Smooth muscle cell (in vitro differentiated cells): ENCODE measurements around the gene TMEM145. TPM values are rescaled to one million over a fixed set of nuclear protein-coding genes. Genes with fewer than 3 reads are reported as not detected.

ENCODE experiments used
- DNase-seq: peaks from one replicate; lab custom pipeline; 2025; ENCODE audit not compliant: unreplicated experiment; lab: John Stamatoyannopoulos, UW
- H2AFZ ChIP-seq: fragments of 200-600 bp; sonication (generic); 2 replicates; pipeline ENCODE4 v1.6.0; 2016; ENCODE audit warnings: antibody characterized with exemption, low read depth, mild to moderate bottlenecking
- H3F3A ChIP-seq: fragments of 200-600 bp; sonication (generic); 2 replicates; pipeline ENCODE4 v1.6.0; 2017; ENCODE audit warnings: antibody characterized with exemption, low read depth
- H3K27ac ChIP-seq: fragments of 200-600 bp; sonication (generic); 2 replicates; pipeline ENCODE4 v1.5.1; 2016; ENCODE audit warnings: low read depth, mild to moderate bottlenecking
- H3K27me3 ChIP-seq: fragments of 200-600 bp; sonication (generic); 2 replicates; pipeline ENCODE4 v1.6.1; 2016; ENCODE audit warnings: low read depth, mild to moderate bottlenecking
- H3K36me3 ChIP-seq: fragments of 200-600 bp; sonication (generic); 2 replicates; pipeline ENCODE4 v1.5.1; 2016; ENCODE audit warnings: low read depth
- H3K4me1 ChIP-seq: fragments of 200-600 bp; sonication (generic); 2 replicates; pipeline ENCODE4 v1.5.1; 2016; ENCODE audit warnings: low read depth
- H3K4me2 ChIP-seq: fragments of 200-600 bp; sonication (generic); 2 replicates; pipeline ENCODE4 v1.6.0; 2016; ENCODE audit warnings: mild to moderate bottlenecking
- H3K4me3 ChIP-seq: fragments of 200-600 bp; sonication (generic); 2 replicates; pipeline ENCODE4 v1.5.1; 2016; ENCODE audit warnings: mild to moderate bottlenecking
- H3K79me2 ChIP-seq: fragments of 200-600 bp; sonication (generic); 2 replicates; pipeline ENCODE4 v1.6.0; 2016; ENCODE audit warnings: low read depth, mild to moderate bottlenecking
- H3K9ac ChIP-seq: fragments of 200-600 bp; sonication (generic); 2 replicates; pipeline ENCODE4 v1.6.0; 2016; ENCODE audit warnings: low read depth
- H3K9me3 ChIP-seq: fragments of 200-600 bp; sonication (generic); replicated peaks from 2 replicates; pipeline ENCODE4 v1.5.1; 2016; ENCODE audit warnings: low read depth
- H4K20me1 ChIP-seq: fragments of 200-600 bp; sonication (generic); 2 replicates; pipeline ENCODE4 v1.6.0; 2016; ENCODE audit warnings: low read depth
- WGBS: methylation state at CpG from one replicate; pipeline ENCODE4 v1.1.7; 2016; ENCODE audit warnings: low lambda C conversion rate; 5-methylcytosine and 5-hydroxymethylcytosine counted together
- polyA plus RNA-seq: library from polyadenylated mRNA; unstranded; fragments of >200 nt; fragmentation: Nextera tagmentation; extraction: Ambion mirVana; gene quantifications from 2 replicates; pipeline ENCODE4 v1.2.1, GENCODE V29; 2016
- total RNA-seq: library from RNA; depleted of rRNA; stranded (reverse); fragments of >200 nt; gene quantifications from 2 replicates; pipeline ENCODE4 v1.2.3, GENCODE V29; 2014
- TF ChIP-seq, protein P1 (sequence below): fragments of 200-600 bp; sonication (generic); IDR thresholded peaks from 2 replicates; pipeline ENCODE4 v1.5.1; 2017; ENCODE audit warnings: borderline replicate concordance, mild to moderate bottlenecking, antibody characterized with exemption; ENCODE audit not compliant: insufficient read depth, poor library complexity, severe bottlenecking

TMEM145 gene
- total and polyA plus RNA-seq, 2 experiments from 2014 or later = 0.11 TPM; not detected in 1

DNA sequence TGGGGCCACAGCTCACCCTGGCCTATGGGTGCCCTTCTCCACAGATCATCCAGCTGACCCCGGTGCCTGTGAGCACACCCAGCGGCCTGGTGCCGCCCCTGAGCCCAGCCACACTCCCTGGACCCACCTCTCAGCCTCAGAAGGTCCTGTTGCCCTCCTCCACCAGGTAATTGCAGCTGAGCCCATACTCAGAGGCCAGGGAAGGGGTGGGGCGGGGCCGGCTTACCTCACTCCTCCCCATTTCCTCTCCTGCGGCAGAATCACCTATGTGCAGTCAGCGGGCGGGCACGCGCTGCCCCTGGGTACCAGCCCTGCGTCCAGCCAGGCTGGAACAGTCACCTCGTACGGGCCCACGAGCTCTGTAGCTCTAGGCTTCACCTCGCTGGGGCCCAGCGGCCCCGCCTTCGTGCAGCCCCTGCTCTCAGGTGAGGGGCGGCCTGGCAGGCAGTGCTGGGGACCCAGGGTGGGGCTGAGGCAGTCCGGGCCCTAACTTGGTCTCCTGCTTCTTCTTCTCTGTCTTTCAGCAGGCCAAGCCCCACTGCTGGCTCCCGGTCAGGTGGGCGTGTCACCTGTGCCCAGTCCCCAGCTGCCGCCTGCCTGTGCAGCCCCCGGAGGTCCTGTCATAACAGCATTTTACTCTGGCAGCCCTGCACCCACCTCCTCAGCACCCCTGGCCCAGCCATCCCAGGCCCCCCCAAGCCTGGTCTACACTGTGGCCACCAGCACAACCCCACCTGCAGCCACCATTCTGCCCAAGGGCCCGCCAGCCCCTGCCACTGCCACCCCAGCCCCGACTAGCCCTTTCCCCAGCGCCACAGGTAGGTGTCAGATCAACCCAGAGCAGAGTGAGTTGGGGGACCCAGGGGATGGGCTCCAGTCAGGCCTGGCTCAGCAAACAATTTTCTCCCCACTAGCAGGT, 20.8 kb upstream of the TMEM145 start:
- Histone ChIP-seq H3K27ac (no peak overlapping the region), H3K9ac (no peak overlapping the region), H3K79me2 (no peaks in the 10 kb centered on the region), H3K4me3 (no peak overlapping the region), H4K20me1 (peaks cover 34% of the 10 kb centered on the region), H3K9me3 (no peaks in the 10 kb centered on the region), H2AFZ (no peak overlapping the region), H3K4me2 (no peak overlapping the region), H3K36me3 (no peaks in the 10 kb centered on the region), H3F3A (peaks cover 12% of the 10 kb centered on the region), H3K4me1 (no peaks in the 10 kb centered on the region), H3K27me3 (no peaks in the 10 kb centered on the region)
- TF ChIP-seq, protein P1, sequence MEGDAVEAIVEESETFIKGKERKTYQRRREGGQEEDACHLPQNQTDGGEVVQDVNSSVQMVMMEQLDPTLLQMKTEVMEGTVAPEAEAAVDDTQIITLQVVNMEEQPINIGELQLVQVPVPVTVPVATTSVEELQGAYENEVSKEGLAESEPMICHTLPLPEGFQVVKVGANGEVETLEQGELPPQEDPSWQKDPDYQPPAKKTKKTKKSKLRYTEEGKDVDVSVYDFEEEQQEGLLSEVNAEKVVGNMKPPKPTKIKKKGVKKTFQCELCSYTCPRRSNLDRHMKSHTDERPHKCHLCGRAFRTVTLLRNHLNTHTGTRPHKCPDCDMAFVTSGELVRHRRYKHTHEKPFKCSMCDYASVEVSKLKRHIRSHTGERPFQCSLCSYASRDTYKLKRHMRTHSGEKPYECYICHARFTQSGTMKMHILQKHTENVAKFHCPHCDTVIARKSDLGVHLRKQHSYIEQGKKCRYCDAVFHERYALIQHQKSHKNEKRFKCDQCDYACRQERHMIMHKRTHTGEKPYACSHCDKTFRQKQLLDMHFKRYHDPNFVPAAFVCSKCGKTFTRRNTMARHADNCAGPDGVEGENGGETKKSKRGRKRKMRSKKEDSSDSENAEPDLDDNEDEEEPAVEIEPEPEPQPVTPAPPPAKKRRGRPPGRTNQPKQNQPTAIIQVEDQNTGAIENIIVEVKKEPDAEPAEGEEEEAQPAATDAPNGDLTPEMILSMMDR = no peak
- WGBS = 92% methylated on average over 27 of the region's 27 CpGs
- DNase-seq = no peak

DNA sequence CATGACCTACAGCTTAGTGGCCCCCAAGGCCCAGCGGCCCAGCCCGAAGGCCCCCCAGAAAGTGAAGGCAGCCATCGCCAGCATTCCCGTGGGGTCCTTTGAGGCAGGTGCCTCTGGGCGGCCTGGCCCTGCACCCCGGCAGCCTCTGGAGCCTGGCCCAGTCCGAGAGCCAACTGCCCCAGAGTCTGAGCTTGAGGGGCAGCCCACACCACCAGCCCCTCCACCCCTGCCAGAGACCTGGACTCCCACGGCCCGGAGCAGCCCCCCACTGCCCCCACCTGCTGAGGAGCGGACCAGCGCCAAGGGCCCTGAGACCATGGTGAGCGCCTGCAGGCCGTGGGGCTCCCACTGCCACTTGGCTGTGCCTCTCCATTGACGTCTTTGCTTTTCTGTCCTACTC, 20.1 kb upstream of the TMEM145 start:
- WGBS = 96% methylated on average over 14 of the region's 14 CpGs
- no peak overlapping the region for H3K4me2 ChIP-seq
- H3K36me3 ChIP-seq = no peaks in the 10 kb centered on the region

GRCh38 chr19:42293540-42293939, 19.6 kb upstream of the TMEM145 start:
- Histone ChIP-seq H3K4me3 (no peak overlapping the region), H3K9ac (no peak overlapping the region), H3K36me3 (no peaks in the 10 kb centered on the region), H3K4me2 (no peak overlapping the region), H3K9me3 (no peaks in the 10 kb centered on the region), H3K27me3 (no peaks in the 10 kb centered on the region), H3K27ac (no peak overlapping the region), H2AFZ (no peak overlapping the region), H3K4me1 (no peaks in the 10 kb centered on the region), H3F3A (peaks cover 12% of the 10 kb centered on the region), H3K79me2 (no peaks in the 10 kb centered on the region), H4K20me1 (peaks cover 25% of the 10 kb centered on the region)
- no peak for DNase-seq
- TF ChIP-seq, protein P1 = peak; percentile 9
- WGBS = 91% methylated on average over 14 of the region's 17 CpGs

More for the DNA sequence above, 20.1 kb upstream of the TMEM145 start:
- no peak overlapping the region for H2AFZ ChIP-seq
- no peaks in the 10 kb centered on the region for H3K27me3 ChIP-seq
- H3K4me1 ChIP-seq = no peaks in the 10 kb centered on the region
- no peak overlapping the region for H3K27ac ChIP-seq
- H3K79me2 ChIP-seq = no peaks in the 10 kb centered on the region
- TF ChIP-seq, protein P1 = no peak
- H3K4me3 ChIP-seq = no peak overlapping the region
- no peak for DNase-seq
- H3K9me3 ChIP-seq = no peaks in the 10 kb centered on the region
- H4K20me1 ChIP-seq = peaks cover 30% of the 10 kb centered on the region
- H3K9ac ChIP-seq = no peak overlapping the region
- H3F3A ChIP-seq = peaks cover 12% of the 10 kb centered on the region
